Chondrocyte (in vitro differentiated cells): Measurements from ENCODE around the gene GPSM1. TPM values are rescaled to one million over a fixed set of nuclear protein-coding genes. Genes with fewer than 3 reads are reported as not detected.
"Not testable (repeated sequence)": the region's sequence is repeated elsewhere in the genome, so short reads cannot be mapped to it uniquely, and the experiment has no call there.

Experiments
- DNase-seq: peaks from one replicate; pipeline ENCODE4 v3.0.0; 2021; ENCODE audit warnings: mixed read lengths, low spot score
- H3K27ac Mint-ChIP-seq: one replicate; pipeline ENCODE4 v1.8.0; 2021; ENCODE audit warnings: mild to moderate bottlenecking, moderate library complexity, mixed read lengths; ENCODE audit not compliant: unreplicated experiment
- H3K27me3 Mint-ChIP-seq: 2 replicates; pipeline ENCODE4 v1.8.0; 2021; ENCODE audit warnings: low read depth, mixed read lengths
- H3K36me3 Mint-ChIP-seq: 2 replicates; pipeline ENCODE4 v1.8.0; 2021; ENCODE audit warnings: low read depth, mixed read lengths
- H3K4me1 Mint-ChIP-seq: 2 replicates; pipeline ENCODE4 v1.8.0; 2021; ENCODE audit warnings: low read depth, mild to moderate bottlenecking, mixed read lengths
- H3K4me3 Mint-ChIP-seq: one replicate; pipeline ENCODE4 v1.8.0; 2021; ENCODE audit warnings: mild to moderate bottlenecking, moderate library complexity, mixed read lengths; ENCODE audit not compliant: unreplicated experiment
- H3K9me3 Mint-ChIP-seq: 2 replicates; pipeline ENCODE4 v1.8.0; 2021; ENCODE audit warnings: low read depth, mixed read lengths
- total RNA-seq: library from RNA; stranded (reverse); gene quantifications from 3 replicates; pipeline ENCODE4 v1.2.1, GENCODE V29; 2021
- TF ChIP-seq, protein P1 (sequence below): fragments of 200-600 bp; sonication (generic); IDR thresholded peaks from 2 replicates; pipeline ENCODE4 v1.5.0; 2021; ENCODE audit warnings: antibody characterized with exemption, mild to moderate bottlenecking, moderate library complexity

Gene GPSM1
- total RNA-seq, 1 donor from 2014 or later = 40.0 TPM

DNA sequence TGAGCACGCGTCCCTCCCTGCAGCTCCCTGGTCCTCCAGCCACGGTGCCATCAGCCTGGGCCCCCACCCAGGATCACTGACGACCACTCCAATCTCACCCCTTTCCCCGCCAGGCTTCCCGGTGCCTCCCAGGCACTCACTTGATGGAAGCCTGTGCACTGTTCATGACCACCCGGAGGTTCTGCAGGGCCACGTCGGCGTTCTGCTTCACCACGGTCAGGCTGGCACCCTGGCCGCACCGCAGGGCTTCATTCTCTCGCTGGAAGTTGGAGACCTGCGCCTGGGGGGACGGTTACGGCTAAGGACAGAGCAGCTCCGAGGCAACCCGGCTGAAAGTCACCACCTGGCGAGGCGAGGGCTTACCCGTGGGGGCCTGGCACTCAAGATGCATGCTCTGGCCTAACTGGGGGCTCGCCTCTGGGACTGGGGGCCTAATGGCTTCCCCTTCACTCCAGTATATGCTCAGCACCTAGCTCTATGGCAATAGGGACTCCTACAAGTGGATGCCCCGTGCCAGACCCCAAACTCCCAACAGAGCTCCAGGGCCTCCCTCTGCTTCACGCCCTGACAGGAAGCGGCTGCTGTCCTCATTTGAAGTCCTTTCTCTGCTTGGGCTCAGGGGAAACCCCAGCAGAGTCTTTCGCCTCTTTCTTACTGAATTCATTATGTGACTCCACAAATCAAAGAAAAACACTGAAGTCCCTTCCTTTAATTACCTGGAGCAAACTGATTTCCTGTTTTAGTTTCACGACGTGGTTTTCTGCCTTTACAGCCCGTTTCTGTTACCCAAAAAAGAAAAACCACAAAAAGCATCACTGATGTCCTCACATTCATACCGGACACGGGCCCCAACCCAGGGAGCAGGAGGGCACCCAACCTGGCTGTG is 76.8 kb downstream of the GPSM1 start:
- Mint-ChIP-seq H3K36me3 (peaks cover 22% of the 10 kb centered on the region), H3K4me1 (peaks cover 12% of the 10 kb centered on the region), H3K27me3 (no peaks in the 10 kb centered on the region), H3K27ac (no peak overlapping the region), H3K4me3 (no peak overlapping the region), H3K9me3 (no peaks in the 10 kb centered on the region)
- TF ChIP-seq, protein P1, sequence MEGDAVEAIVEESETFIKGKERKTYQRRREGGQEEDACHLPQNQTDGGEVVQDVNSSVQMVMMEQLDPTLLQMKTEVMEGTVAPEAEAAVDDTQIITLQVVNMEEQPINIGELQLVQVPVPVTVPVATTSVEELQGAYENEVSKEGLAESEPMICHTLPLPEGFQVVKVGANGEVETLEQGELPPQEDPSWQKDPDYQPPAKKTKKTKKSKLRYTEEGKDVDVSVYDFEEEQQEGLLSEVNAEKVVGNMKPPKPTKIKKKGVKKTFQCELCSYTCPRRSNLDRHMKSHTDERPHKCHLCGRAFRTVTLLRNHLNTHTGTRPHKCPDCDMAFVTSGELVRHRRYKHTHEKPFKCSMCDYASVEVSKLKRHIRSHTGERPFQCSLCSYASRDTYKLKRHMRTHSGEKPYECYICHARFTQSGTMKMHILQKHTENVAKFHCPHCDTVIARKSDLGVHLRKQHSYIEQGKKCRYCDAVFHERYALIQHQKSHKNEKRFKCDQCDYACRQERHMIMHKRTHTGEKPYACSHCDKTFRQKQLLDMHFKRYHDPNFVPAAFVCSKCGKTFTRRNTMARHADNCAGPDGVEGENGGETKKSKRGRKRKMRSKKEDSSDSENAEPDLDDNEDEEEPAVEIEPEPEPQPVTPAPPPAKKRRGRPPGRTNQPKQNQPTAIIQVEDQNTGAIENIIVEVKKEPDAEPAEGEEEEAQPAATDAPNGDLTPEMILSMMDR = no peak
- peak; percentile 86 for DNase-seq

DNA sequence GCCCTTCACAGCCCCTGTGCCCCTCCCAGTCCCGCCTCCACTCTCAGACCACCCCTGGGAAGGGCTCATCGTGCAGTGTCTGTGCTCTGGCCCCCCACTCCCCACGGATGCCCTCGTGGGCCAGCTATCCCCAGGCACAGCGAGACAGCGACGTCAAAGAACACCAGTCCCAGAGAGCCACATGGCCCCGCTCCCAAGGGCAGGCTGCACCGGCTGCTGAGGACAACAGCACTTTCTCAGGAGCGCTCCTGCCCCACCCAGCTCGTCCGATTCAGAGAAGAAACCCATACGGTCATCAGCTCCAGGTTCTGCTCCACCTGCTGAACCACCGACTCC is 77.4 kb downstream of the GPSM1 start:
- Mint-ChIP-seq H3K27ac (no peak overlapping the region), H3K27me3 (no peaks in the 10 kb centered on the region), H3K4me1 (peaks cover 16% of the 10 kb centered on the region), H3K9me3 (no peaks in the 10 kb centered on the region), H3K4me3 (no peak overlapping the region), H3K36me3 (peaks cover 22% of the 10 kb centered on the region)
- TF ChIP-seq, protein P1 = no peak
- DNase-seq = peak; percentile 81

- Mint-ChIP-seq H3K4me3 (no peak overlapping the region), H3K9me3 (no peaks in the 10 kb centered on the region), H3K27ac (no peak overlapping the region), H3K4me1 (peaks cover 17% of the 10 kb centered on the region), H3K36me3 (peaks cover 22% of the 10 kb centered on the region), H3K27me3 (no peaks in the 10 kb centered on the region)
- no peak for DNase-seq
- TF ChIP-seq, protein P1 = no peak
These were observed 78.1 kb downstream of the GPSM1 start for GRCh38 chr9:136405481-136405880.

DNA sequence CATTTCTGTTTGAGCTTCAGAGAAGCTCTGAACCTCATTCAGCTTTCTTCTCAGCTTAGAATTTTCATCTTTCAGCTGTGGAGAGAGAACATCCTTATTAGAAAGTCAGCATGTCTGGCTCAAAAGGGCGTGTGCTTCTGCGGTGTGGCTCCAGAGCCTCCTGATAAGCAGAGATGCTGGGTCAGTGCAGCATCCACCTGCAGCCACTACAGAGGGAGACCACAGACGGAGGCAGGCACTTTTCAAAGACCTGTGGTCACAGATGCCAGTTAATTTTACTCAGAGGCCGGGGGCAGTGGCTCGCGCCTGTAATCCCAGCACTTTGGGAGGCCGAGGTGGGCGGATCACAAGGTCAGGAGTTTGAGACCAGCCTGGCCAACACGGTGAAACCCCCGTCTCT is 78.6 kb downstream of the GPSM1 start:
- H3K4me3 Mint-ChIP-seq, DNase-seq: not testable (repeated sequence)

DNA sequence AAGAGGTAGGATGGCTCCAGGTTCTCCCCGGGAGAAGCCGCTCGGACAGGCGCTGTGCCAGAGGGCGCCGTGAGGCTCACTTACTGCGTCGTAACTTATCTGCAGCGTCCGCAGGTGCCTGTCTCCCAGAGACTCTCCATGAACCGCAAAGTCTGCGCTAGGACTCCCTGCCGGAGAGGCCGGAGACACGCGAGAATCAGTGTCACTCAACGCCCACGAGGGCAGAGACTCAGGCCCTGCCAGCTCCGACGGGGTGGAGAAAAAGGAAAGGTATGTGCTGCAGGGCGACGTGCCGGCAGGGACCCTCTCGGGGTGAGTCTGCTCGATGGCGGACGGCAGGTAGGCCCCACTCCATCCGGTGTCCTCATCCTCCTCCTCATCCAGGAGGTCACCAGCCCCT is 79.7 kb downstream of the GPSM1 start:
- H3K27ac Mint-ChIP-seq, H3K27me3 Mint-ChIP-seq, H3K9me3 Mint-ChIP-seq, H3K4me3 Mint-ChIP-seq: not testable (repeated sequence)
- Mint-ChIP-seq H3K4me1 (peaks cover 27% of the 10 kb centered on the region), H3K36me3 (peaks cover 22% of the 10 kb centered on the region)
- DNase-seq = peak; percentile 89

More for the DNA sequence above, 78.6 kb downstream of the GPSM1 start:
- Mint-ChIP-seq H3K36me3 (peaks cover 22% of the 10 kb centered on the region), H3K4me1 (peaks cover 15% of the 10 kb centered on the region)
- H3K27me3 Mint-ChIP-seq, H3K9me3 Mint-ChIP-seq, H3K27ac Mint-ChIP-seq: not testable (repeated sequence)

DNA sequence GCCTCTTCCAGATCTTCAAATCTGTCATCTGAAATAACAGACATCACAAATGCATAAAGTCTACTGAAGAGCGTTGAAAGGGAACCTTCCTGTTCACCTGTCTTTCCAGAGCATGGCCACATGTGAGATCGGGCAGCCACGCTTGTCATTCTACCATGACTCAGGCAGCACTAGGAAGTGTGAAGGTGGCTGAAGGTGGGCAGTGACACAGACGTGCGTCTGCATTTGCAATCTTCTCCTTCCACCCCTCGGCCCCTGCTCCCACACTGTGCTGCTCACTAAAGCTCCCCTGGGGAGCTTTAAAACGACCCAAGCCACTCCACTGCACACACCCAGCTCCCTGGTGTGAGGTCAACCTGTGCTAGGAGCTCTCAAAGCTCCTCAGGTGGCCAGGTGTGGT is 80.6 kb downstream of the GPSM1 start:
- Mint-ChIP-seq H3K27ac (no peak overlapping the region), H3K9me3 (no peaks in the 10 kb centered on the region), H3K4me3 (no peak overlapping the region), H3K36me3 (peaks cover 20% of the 10 kb centered on the region), H3K4me1 (peaks cover 30% of the 10 kb centered on the region), H3K27me3 (no peaks in the 10 kb centered on the region)
- DNase-seq = no peak
- TF ChIP-seq, protein P1 = no peak

Other genes starting within 250 kb of the GPSM1 start
- 42.6 to 52.4 TPM (median 51.0 TPM) in 3 replicates for gene NACC2, start 232.2 kb upstream of the GPSM1 start, total RNA-seq
- gene TMEM250, start 208.7 kb upstream of the GPSM1 start, total RNA-seq = 31.9 to 37.3 TPM (median 35.9 TPM) in 3 replicates
- gene LHX3, start 122.4 kb upstream of the GPSM1 start, total RNA-seq = not detected in 3 replicates
- gene QSOX2, start 81.7 kb upstream of the GPSM1 start, total RNA-seq = 14.3 to 17.1 TPM (median 15.3 TPM) in 3 replicates
- gene CCDC187, start 23.4 kb upstream of the GPSM1 start, total RNA-seq = not detected in 3 replicates
- 16.4 to 19.9 TPM (median 17.7 TPM) in 3 replicates for gene DNLZ, start 36.2 kb downstream of the GPSM1 start, total RNA-seq
- 0.22 to 2.4 TPM (median 1.9 TPM) in 3 replicates for gene CARD9, start 46.1 kb downstream of the GPSM1 start, total RNA-seq
- 7.6 to 8.4 TPM (median 7.9 TPM) in 3 replicates for gene SNAPC4, start 72.6 kb downstream of the GPSM1 start, total RNA-seq
- gene ENTR1, start 83.1 kb downstream of the GPSM1 start, total RNA-seq = 49.6 to 52.9 TPM (median 52.5 TPM) in 3 replicates
- 42.5 to 64.8 TPM (median 43.9 TPM) in 3 replicates for gene PMPCA, start 83.1 kb downstream of the GPSM1 start, total RNA-seq
- 12.9 to 14.1 TPM (median 13.2 TPM) in 3 replicates for gene INPP5E, start 112.3 kb downstream of the GPSM1 start, total RNA-seq
- gene SEC16A, start 155.5 kb downstream of the GPSM1 start, total RNA-seq = 91.7 to 95.7 TPM (median 93.4 TPM) in 3 replicates
- gene NOTCH1, start 218.5 kb downstream of the GPSM1 start, total RNA-seq = 11.6 to 28.7 TPM (median 27.5 TPM) in 3 replicates